GM10266 (cell line): ENCODE results near the gene GALR3.
A peak's percentile ranks its signal among the peaks of the same experiment; 100 is the strongest.

Experiments
- DNase-seq: peaks from one replicate; pipeline ENCODE4 v3.0.0; 2012; ENCODE audit errors: extremely low spot score
- CTCF ChIP-seq: IDR thresholded peaks from 2 replicates; pipeline ENCODE4 v1.5.1; 2012; ENCODE audit warnings: mild to moderate bottlenecking, low read depth; ENCODE audit not compliant: control insufficient read depth, insufficient read depth; ENCODE audit errors: missing control alignments

Gene GALR3

GRCh38 chr22:37811867-37812266, 11.3 kb upstream of the GALR3 start:
- TF ChIP-seq CTCF = no peak
- no peak for DNase-seq

- DNase-seq = no peak
- TF ChIP-seq CTCF = no peak
Observed at GRCh38 chr22:37812869-37813678, 10.1 kb upstream of the GALR3 start.

GRCh38 chr22:37815593-37815992, 7.6 kb upstream of the GALR3 start:
- DNase-seq = no peak
- no peak for TF ChIP-seq CTCF

GRCh38 chr22:37816543-37817180, 6.5 kb upstream of the GALR3 start:
- DNase-seq = no peak
- TF ChIP-seq CTCF = no peak

- DNase-seq = peak; percentile 94
- peak; percentile 96 for TF ChIP-seq CTCF
Observed at GRCh38 chr22:37817705-37818408, 5.3 kb upstream of the GALR3 start.

GRCh38 chr22:37818409-37819104, 4.6 kb upstream of the GALR3 start:
- peak; percentile 63 for TF ChIP-seq CTCF
- DNase-seq = peak; percentile 89
